Loucy (cell line): ENCODE data around the gene SLC4A4.

Experiments
- H2AFZ ChIP-seq: fragments of 200-600 bp; sonication (generic); 2 replicates; pipeline ENCODE4 v1.6.0; 2016; ENCODE audit warnings: antibody characterized with exemption, mild to moderate bottlenecking, low read length, moderate library complexity
- H3F3A ChIP-seq: fragments of 200-600 bp; 2 replicates; pipeline ENCODE4 v1.6.0; 2016; ENCODE audit warnings: antibody characterized with exemption, low read depth, mild to moderate bottlenecking
- H3K27me3 ChIP-seq: fragments of 200-600 bp; sonication (generic); 2 replicates; pipeline ENCODE4 v1.6.1; 2014; ENCODE audit warnings: low read length, mild to moderate bottlenecking; ENCODE audit not compliant: insufficient read depth, poor library complexity, severe bottlenecking
- H3K36me3 ChIP-seq: fragments of 200-600 bp; sonication (generic); 2 replicates; pipeline ENCODE4 v1.6.1; 2016; ENCODE audit warnings: low read length; ENCODE audit not compliant: insufficient read depth
- H3K4me1 ChIP-seq: fragments of 200-600 bp; sonication (generic); 2 replicates; pipeline ENCODE4 v1.5.1; 2014; ENCODE audit warnings: low read length, mild to moderate bottlenecking; ENCODE audit not compliant: insufficient read depth, poor library complexity, severe bottlenecking
- H3K4me2 ChIP-seq: fragments of 200-600 bp; sonication (generic); 2 replicates; pipeline ENCODE4 v1.6.0; 2014; ENCODE audit warnings: antibody characterized with exemption, low read length, low read depth, mild to moderate bottlenecking; ENCODE audit not compliant: poor library complexity, severe bottlenecking
- H3K4me3 ChIP-seq: fragments of 200-600 bp; sonication (generic); 2 replicates; pipeline ENCODE4 v1.5.1; 2014; ENCODE audit warnings: low read length, mild to moderate bottlenecking, mixed read lengths; ENCODE audit not compliant: poor library complexity, severe bottlenecking
- H3K79me2 ChIP-seq: fragments of 200-600 bp; sonication (generic); 2 replicates; pipeline ENCODE4 v1.6.1; 2014; ENCODE audit warnings: low read length; ENCODE audit not compliant: insufficient read depth
- H3K9ac ChIP-seq: fragments of 200-600 bp; sonication (generic); 2 replicates; pipeline ENCODE4 v1.6.0; 2014; ENCODE audit warnings: mild to moderate bottlenecking, low read depth, low read length, moderate library complexity; ENCODE audit not compliant: poor library complexity, severe bottlenecking
- H3K9me2 ChIP-seq: fragments of 200-600 bp; sonication (generic); replicated peaks from 2 replicates; pipeline ENCODE4 v1.6.1; 2016; ENCODE audit warnings: low read depth, low read length, mixed read lengths
- H3K9me3 ChIP-seq: fragments of 200-600 bp; sonication (generic); 2 replicates; pipeline ENCODE4 v1.6.1; 2014; ENCODE audit warnings: mild to moderate bottlenecking, antibody characterized with exemption, low read length, low read depth; ENCODE audit not compliant: insufficient read depth
- H4K20me1 ChIP-seq: fragments of 200-600 bp; sonication (generic); 2 replicates; pipeline ENCODE4 v1.6.0; 2014; ENCODE audit warnings: antibody characterized with exemption, low read length, mild to moderate bottlenecking; ENCODE audit not compliant: insufficient read depth, poor library complexity, severe bottlenecking
- CTCF ChIP-seq: fragments of 200-600 bp; sonication (generic); conservative IDR thresholded peaks from 2 replicates; pipeline ENCODE4 v1.5.1; 2014; ENCODE audit warnings: mild to moderate bottlenecking, antibody characterized with exemption, low read length
- EZH2phosphoT487 ChIP-seq: fragments of 200-600 bp; IDR thresholded peaks from 2 replicates; pipeline ENCODE4 v1.6.1; 2018; ENCODE audit warnings: antibody characterized with exemption, mild to moderate bottlenecking, moderate library complexity, borderline replicate concordance

The SLC4A4 gene

GRCh38 chr4:71444395-71444794 is 105.6 kb downstream of the SLC4A4 start:
- TF ChIP-seq CTCF (no peak), EZH2phosphoT487 (no peak)
- Histone ChIP-seq H3K36me3 (no peaks in the 10 kb centered on the region), H3K9ac (no peak overlapping the region), H4K20me1 (peaks cover 4% of the 10 kb centered on the region), H2AFZ (no peak overlapping the region), H3K4me2 (peak overlapping the region; percentile 6), H3K9me2 (no peaks in the 10 kb centered on the region), H3K4me3 (no peak overlapping the region), H3K4me1 (peaks cover 60% of the 10 kb centered on the region), H3K79me2 (no peaks in the 10 kb centered on the region), H3F3A (no peaks in the 10 kb centered on the region), H3K27me3 (no peaks in the 10 kb centered on the region), H3K9me3 (no peaks in the 10 kb centered on the region)

DNA sequence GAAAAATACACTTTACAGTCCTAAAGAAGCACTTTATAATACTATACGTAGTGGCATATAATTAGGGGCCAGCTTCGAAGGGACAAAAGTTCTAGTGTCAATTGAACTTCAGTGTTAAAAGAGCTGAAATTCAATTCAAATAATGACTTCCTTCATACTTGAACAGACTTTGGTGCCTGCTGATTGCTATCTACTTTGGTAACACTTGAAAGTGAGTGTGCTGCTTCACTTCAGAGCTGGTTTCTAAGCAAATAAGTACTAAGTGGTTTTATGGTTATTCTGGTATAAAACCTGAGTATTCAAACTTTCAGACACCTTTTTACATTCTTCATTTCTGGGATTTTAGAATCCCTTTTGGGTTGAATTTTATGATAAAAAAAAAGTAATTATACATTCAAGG is 107.0 kb downstream of the SLC4A4 start:
- Histone ChIP-seq H3K4me3 (no peak overlapping the region), H3K4me1 (peaks cover 64% of the 10 kb centered on the region), H3F3A (no peaks in the 10 kb centered on the region), H3K9me2 (no peaks in the 10 kb centered on the region), H3K36me3 (no peaks in the 10 kb centered on the region), H3K79me2 (no peaks in the 10 kb centered on the region), H3K9me3 (no peaks in the 10 kb centered on the region), H2AFZ (no peak overlapping the region), H3K27me3 (no peaks in the 10 kb centered on the region), H4K20me1 (peaks cover 4% of the 10 kb centered on the region), H3K4me2 (peak overlapping the region; percentile 16), H3K9ac (no peak overlapping the region)
- no peak for TF ChIP-seq EZH2phosphoT487
- no peak for TF ChIP-seq CTCF

DNA sequence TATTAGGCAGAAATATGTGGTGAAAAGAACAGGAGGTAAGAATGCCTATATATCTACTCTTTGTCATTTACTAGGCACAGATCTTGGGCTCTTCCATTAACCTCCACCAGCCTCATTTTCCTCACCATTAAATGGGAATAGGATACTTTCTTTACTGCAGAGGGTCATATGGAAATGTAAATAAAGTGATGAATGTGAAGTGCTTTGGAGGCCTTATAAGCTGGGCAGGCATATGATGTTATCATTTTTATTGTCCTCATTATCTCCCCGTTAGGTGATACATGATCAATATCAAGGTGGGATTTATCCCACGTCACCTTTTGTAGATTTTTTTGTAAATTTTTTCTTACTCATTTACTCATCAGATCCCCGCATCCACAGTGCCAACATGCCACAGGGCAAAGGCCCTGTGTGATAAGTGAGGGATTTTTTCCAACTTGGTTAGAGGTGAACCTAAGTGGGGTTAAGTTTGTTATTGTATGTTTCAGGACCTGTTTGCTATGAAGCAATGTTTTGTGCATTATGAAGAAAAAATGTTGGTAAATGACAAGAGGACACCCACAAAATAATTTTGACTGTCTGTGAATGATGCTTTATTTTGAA is 107.8 kb downstream of the SLC4A4 start:
- Histone ChIP-seq H3K79me2 (no peaks in the 10 kb centered on the region), H3K4me2 (peak overlapping the region; percentile 16)

More for the DNA sequence above, 107.8 kb downstream of the SLC4A4 start:
- H3F3A ChIP-seq, result no peaks in the 10 kb centered on the region
- H3K9me3 ChIP-seq, result no peaks in the 10 kb centered on the region
- H3K4me1 ChIP-seq, result peaks cover 62% of the 10 kb centered on the region
- TF ChIP-seq EZH2phosphoT487 (no peak), CTCF (no peak)
- H3K36me3 ChIP-seq, result peaks cover 7% of the 10 kb centered on the region
- H3K4me3 ChIP-seq, result no peak overlapping the region
- peaks cover 4% of the 10 kb centered on the region for H4K20me1 ChIP-seq
- no peaks in the 10 kb centered on the region for H3K27me3 ChIP-seq
- no peaks in the 10 kb centered on the region for H3K9me2 ChIP-seq
- no peak overlapping the region for H2AFZ ChIP-seq
- no peak overlapping the region for H3K9ac ChIP-seq
